Measurements from ENCODE around the gene TTLL8. TPM values are rescaled to one million over a fixed set of nuclear protein-coding genes. Genes with fewer than 3 reads are reported as not detected.
A peak's percentile ranks its signal among the peaks of the same experiment; 100 is the strongest.

TTLL8 gene
- total RNA-seq, 4 donors from 2014 or later, result not detected

DNA sequence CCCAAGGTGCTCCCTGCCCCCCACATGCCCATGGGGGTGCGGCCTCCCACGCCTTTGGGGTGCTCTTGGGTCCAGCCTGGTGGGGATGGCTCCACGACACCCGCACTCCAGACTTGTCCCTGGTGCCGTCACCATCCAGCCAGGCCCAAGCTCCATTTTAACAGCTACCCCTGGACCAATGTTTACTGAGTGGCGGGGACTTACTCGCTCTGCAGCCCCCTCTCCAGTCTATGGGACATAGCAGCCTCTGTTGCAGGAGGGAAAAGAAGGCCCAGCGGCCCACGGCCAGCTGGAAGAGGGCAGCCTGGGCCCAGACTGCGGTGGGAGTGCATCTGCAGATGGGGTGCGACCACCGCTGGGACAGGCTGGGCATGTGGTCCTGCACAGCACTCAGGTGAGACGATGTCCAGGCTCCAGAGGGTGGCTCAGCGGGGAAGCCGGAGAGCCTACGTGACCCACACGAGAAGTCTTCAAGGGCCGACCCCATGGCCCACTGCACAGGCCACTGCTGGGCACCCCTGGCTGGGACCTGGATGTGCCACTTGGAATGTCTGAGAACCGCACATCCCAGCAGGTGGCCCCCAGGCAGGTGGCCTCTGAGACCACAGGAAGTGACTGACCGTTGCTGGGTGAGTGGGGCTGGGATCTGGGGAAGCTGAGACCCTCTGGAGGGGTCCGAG lies 63.6 kb downstream of the TTLL8 start:
- H3K4me3 ChIP-seq, result no peak overlapping the region
- no peaks in the 10 kb centered on the region for H3K36me3 ChIP-seq
- WGBS, 2 donors, result 76 to 100% methylated on average over 1 to 7 of the region's 21 CpGs
- no peak for DNase-seq
- peaks cover 0 to 15% (median 0%) of the 10 kb centered on the region in 4 donors for H3K27me3 ChIP-seq
- no peak for TF ChIP-seq POLR2A (IDR thresholded peaks at IDR 0.05)
- TF ChIP-seq, protein P1, sequence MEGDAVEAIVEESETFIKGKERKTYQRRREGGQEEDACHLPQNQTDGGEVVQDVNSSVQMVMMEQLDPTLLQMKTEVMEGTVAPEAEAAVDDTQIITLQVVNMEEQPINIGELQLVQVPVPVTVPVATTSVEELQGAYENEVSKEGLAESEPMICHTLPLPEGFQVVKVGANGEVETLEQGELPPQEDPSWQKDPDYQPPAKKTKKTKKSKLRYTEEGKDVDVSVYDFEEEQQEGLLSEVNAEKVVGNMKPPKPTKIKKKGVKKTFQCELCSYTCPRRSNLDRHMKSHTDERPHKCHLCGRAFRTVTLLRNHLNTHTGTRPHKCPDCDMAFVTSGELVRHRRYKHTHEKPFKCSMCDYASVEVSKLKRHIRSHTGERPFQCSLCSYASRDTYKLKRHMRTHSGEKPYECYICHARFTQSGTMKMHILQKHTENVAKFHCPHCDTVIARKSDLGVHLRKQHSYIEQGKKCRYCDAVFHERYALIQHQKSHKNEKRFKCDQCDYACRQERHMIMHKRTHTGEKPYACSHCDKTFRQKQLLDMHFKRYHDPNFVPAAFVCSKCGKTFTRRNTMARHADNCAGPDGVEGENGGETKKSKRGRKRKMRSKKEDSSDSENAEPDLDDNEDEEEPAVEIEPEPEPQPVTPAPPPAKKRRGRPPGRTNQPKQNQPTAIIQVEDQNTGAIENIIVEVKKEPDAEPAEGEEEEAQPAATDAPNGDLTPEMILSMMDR (IDR thresholded peaks at IDR 0.05), result no peak
- no peak overlapping the region for H3K27ac ChIP-seq
- H3K4me1 ChIP-seq, result peaks cover 0 to 8% (median 3%) of the 10 kb centered on the region in 3 donors
- peaks cover 0 to 9% (median 8%) of the 10 kb centered on the region in 3 donors for H3K9me3 ChIP-seq
- intact Hi-C loops (cut with DNase I), result loop anchor here (5.0 kb wide), 1 partner anchor 67 kb away; no protein-coding TSS in a partner anchor

DNA sequence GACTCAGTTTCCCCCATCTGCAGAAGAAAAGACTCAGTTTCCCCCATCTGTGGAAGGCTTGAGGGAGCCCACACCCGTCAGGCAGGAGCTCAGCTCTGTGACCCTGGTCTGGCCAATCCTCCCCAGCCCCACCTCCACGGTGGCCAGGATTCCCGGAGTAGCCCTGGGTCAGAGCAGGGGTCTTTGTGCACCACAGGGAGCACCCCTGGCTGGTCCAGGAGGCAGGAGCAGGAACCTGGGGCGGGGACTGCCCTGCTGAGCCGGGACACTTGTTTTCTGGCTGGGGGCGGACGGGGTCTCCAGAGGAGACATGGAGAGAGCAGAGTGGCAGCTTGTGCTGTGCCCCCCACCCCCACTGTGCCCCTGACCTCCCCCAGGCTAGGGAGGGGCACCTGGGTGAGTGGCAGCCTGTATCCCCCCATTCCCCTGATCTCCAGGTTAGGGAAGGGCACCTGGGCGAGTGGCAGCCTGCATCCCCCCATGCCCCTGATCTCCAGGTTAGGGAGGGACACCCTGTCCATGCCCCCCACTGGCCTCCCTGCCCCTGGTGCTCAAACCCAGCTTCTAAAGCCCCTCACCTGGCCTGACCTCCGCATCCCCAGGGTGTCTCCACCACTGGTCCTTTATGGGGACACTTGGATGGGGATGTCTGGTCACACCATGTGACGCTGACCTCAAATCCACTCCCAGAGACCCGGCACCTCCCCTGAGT lies 64.3 kb downstream of the TTLL8 start:
- DNase-seq, result no peak
- Histone ChIP-seq H3K4me1 (peaks cover 0 to 8% (median 3%) of the 10 kb centered on the region in 3 donors), H3K4me3 (no peak overlapping the region), H3K36me3 (no peaks in the 10 kb centered on the region), H3K9me3 (peaks cover 0 to 9% (median 8%) of the 10 kb centered on the region in 3 donors), H3K27ac (no peak overlapping the region), H3K27me3 (peaks cover 0 to 8% (median 0%) of the 10 kb centered on the region in 4 donors)
- 17% methylated on average over 2 of the region's 11 CpGs; no CpG with 5 or more reads in 1 of the 2 donors for WGBS, 2 donors
- intact Hi-C loops (cut with DNase I), result loop anchor here (5.0 kb wide), 1 partner anchor 67 kb away; no protein-coding TSS in a partner anchor
- TF ChIP-seq, protein P1 (IDR thresholded peaks at IDR 0.05), result no peak
- no peak for TF ChIP-seq POLR2A (IDR thresholded peaks at IDR 0.05)

DNA sequence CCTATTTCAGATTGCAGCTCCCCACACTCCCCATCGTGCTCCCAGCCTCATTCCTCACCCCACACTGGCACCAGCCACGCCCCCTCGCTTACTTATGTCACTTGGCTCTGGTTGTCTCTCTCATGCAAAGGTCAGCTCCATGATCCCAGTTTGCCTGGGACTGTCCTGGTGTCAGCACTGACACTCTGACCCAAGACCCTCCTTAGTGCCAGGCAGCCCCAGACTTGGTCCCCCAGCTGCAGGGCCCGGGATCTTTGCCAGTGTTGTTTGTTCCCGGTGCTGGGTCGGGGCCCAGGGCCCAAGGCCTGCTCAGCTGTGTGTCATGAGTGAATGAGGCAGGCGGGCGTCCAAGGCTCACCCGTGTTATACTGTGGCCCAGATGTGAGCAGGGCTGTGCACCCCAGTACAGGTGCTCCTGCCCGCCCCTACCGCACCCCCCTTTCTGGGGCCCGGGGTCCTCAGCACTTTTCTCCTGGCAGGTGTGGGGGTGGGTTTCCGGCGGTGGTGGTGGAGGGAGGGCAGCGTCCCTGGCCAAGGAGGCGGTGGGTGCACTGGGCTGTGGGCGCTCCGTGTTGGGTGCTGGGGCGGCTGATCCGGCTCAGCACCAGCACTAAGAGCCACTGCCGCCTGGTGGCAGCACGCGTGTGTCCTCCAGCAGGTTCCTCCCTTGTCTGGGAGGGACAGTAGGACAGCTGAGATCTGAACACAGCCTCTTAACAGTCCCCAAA lies 65.0 kb downstream of the TTLL8 start:
- Histone ChIP-seq H3K27me3 (peaks cover 0 to 13% (median 0%) of the 10 kb centered on the region in 4 donors), H3K9me3 (peaks cover 0 to 9% (median 8%) of the 10 kb centered on the region in 3 donors), H3K36me3 (no peaks in the 10 kb centered on the region), H3K4me1 (peaks cover 0 to 8% (median 3%) of the 10 kb centered on the region in 3 donors), H3K4me3 (peak overlapping the region in 1 of 4 donors; percentile 14), H3K27ac (no peak overlapping the region)
- no peak for DNase-seq
- WGBS, 2 donors, result 48 to 74% methylated on average over 3 to 7 of the region's 23 CpGs
- intact Hi-C loops (cut with DNase I), result loop anchor here (5.0 kb wide), 1 partner anchor 66 kb away; no protein-coding TSS in a partner anchor
- TF ChIP-seq POLR2A (IDR thresholded peaks at IDR 0.05), result no peak
- TF ChIP-seq, protein P1 (IDR thresholded peaks at IDR 0.05), result peak; percentile 69 to 83 (median 74)

DNA sequence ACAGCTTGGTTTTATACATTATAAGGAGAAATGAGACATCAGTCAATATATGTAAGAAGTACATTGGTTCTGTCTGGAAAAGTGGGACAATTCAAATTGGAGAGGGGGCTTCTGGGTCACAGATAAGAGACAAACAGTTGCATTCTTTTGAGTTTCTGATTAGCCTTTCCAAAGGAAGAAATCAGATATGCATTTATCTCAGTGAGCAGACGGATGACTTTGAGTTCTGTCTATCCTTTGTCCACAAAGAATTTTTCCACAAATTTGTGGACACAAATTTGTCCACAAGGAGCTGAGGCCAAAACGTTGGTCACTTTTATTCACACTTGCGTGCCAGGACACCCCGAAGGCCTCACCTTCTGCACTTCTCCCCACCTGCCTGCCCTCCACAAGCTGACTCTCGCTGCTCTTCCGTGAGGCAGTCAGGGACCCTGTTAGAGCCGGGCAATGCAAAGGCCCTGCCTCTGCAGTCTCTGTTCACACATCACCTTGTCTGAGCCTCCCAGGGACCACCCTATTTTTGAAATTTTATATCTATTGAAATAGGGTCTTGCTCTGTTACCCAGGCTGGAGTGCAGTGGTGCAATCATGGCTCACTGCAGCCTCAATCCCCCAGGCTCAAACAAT lies 66.1 kb downstream of the TTLL8 start:
- no peak overlapping the region for H3K27ac ChIP-seq
- H3K9me3 ChIP-seq, result peaks cover 0 to 9% (median 8%) of the 10 kb centered on the region in 3 donors
- H3K4me1 ChIP-seq, result peaks cover 0 to 8% (median 3%) of the 10 kb centered on the region in 3 donors
- DNase-seq, result no peak
- no peaks in the 10 kb centered on the region for H3K36me3 ChIP-seq
- TF ChIP-seq POLR2A (IDR thresholded peaks at IDR 0.05), result no peak
- TF ChIP-seq, protein P1 (IDR thresholded peaks at IDR 0.05), result no peak
- no peak overlapping the region for H3K4me3 ChIP-seq
- H3K27me3 ChIP-seq, result peaks cover 0 to 11% (median 0%) of the 10 kb centered on the region in 4 donors
- WGBS, 2 donors, result 83 to 90% methylated on average over 7 of the region's 7 CpGs
- intact Hi-C loops (cut with DNase I), result loop anchor here (5.0 kb wide), 1 partner anchor 65 kb away; no protein-coding TSS in a partner anchor
